Loucy (cell line): Measurements from ENCODE around the gene PHF19.

Source experiments
- H2AFZ ChIP-seq: fragments of 200-600 bp; sonication (generic); 2 replicates; pipeline ENCODE4 v1.6.0; 2016; ENCODE audit warnings: antibody characterized with exemption, mild to moderate bottlenecking, low read length, moderate library complexity
- H3F3A ChIP-seq: fragments of 200-600 bp; 2 replicates; pipeline ENCODE4 v1.6.0; 2016; ENCODE audit warnings: antibody characterized with exemption, low read depth, mild to moderate bottlenecking
- H3K27me3 ChIP-seq: fragments of 200-600 bp; sonication (generic); 2 replicates; pipeline ENCODE4 v1.6.1; 2014; ENCODE audit warnings: low read length, mild to moderate bottlenecking; ENCODE audit not compliant: insufficient read depth, poor library complexity, severe bottlenecking
- H3K36me3 ChIP-seq: fragments of 200-600 bp; sonication (generic); 2 replicates; pipeline ENCODE4 v1.6.1; 2016; ENCODE audit warnings: low read length; ENCODE audit not compliant: insufficient read depth
- H3K4me1 ChIP-seq: fragments of 200-600 bp; sonication (generic); 2 replicates; pipeline ENCODE4 v1.5.1; 2014; ENCODE audit warnings: low read length, mild to moderate bottlenecking; ENCODE audit not compliant: insufficient read depth, poor library complexity, severe bottlenecking
- H3K4me2 ChIP-seq: fragments of 200-600 bp; sonication (generic); 2 replicates; pipeline ENCODE4 v1.6.0; 2014; ENCODE audit warnings: antibody characterized with exemption, low read length, low read depth, mild to moderate bottlenecking; ENCODE audit not compliant: poor library complexity, severe bottlenecking
- H3K4me3 ChIP-seq: fragments of 200-600 bp; sonication (generic); 2 replicates; pipeline ENCODE4 v1.5.1; 2014; ENCODE audit warnings: low read length, mild to moderate bottlenecking, mixed read lengths; ENCODE audit not compliant: poor library complexity, severe bottlenecking
- H3K79me2 ChIP-seq: fragments of 200-600 bp; sonication (generic); 2 replicates; pipeline ENCODE4 v1.6.1; 2014; ENCODE audit warnings: low read length; ENCODE audit not compliant: insufficient read depth
- H3K9ac ChIP-seq: fragments of 200-600 bp; sonication (generic); 2 replicates; pipeline ENCODE4 v1.6.0; 2014; ENCODE audit warnings: mild to moderate bottlenecking, low read depth, low read length, moderate library complexity; ENCODE audit not compliant: poor library complexity, severe bottlenecking
- H3K9me2 ChIP-seq: fragments of 200-600 bp; sonication (generic); replicated peaks from 2 replicates; pipeline ENCODE4 v1.6.1; 2016; ENCODE audit warnings: low read depth, low read length, mixed read lengths
- H3K9me3 ChIP-seq: fragments of 200-600 bp; sonication (generic); 2 replicates; pipeline ENCODE4 v1.6.1; 2014; ENCODE audit warnings: mild to moderate bottlenecking, antibody characterized with exemption, low read length, low read depth; ENCODE audit not compliant: insufficient read depth
- H4K20me1 ChIP-seq: fragments of 200-600 bp; sonication (generic); 2 replicates; pipeline ENCODE4 v1.6.0; 2014; ENCODE audit warnings: antibody characterized with exemption, low read length, mild to moderate bottlenecking; ENCODE audit not compliant: insufficient read depth, poor library complexity, severe bottlenecking
- CTCF ChIP-seq: fragments of 200-600 bp; sonication (generic); conservative IDR thresholded peaks from 2 replicates; pipeline ENCODE4 v1.5.1; 2014; ENCODE audit warnings: mild to moderate bottlenecking, antibody characterized with exemption, low read length
- EZH2phosphoT487 ChIP-seq: fragments of 200-600 bp; IDR thresholded peaks from 2 replicates; pipeline ENCODE4 v1.6.1; 2018; ENCODE audit warnings: antibody characterized with exemption, mild to moderate bottlenecking, moderate library complexity, borderline replicate concordance

PHF19 gene

GRCh38 chr9:120875195-120875565, 1.8 kb downstream of the PHF19 start:
- H3K79me2 ChIP-seq = peaks cover 80% of the 10 kb centered on the region
- no peak overlapping the region for H2AFZ ChIP-seq
- no peaks in the 10 kb centered on the region for H3K9me2 ChIP-seq
- H3K27me3 ChIP-seq = no peaks in the 10 kb centered on the region
- H3F3A ChIP-seq = peaks cover 8% of the 10 kb centered on the region; the same call in 1 of the 2 replicates
- no peaks in the 10 kb centered on the region for H3K9me3 ChIP-seq
- H3K4me2 ChIP-seq = peak overlapping the region; percentile 97
- H3K4me1 ChIP-seq = peaks cover 73% of the 10 kb centered on the region
- peak overlapping the region; percentile 99 for H3K9ac ChIP-seq
- peak overlapping the region; percentile 80 for H3K4me3 ChIP-seq
- no peak for TF ChIP-seq EZH2phosphoT487
- peaks cover 40% of the 10 kb centered on the region for H3K36me3 ChIP-seq
- peaks cover 7% of the 10 kb centered on the region for H4K20me1 ChIP-seq

GRCh38 chr9:120874226-120875194, 2.5 kb downstream of the PHF19 start:
- Histone ChIP-seq H3K4me3 (peak overlapping the region; percentile 80), H4K20me1 (peaks cover 7% of the 10 kb centered on the region), H3K27me3 (no peaks in the 10 kb centered on the region), H3K9me3 (no peaks in the 10 kb centered on the region), H3F3A (peaks cover 8% of the 10 kb centered on the region; the same call in 1 of the 2 replicates), H3K4me2 (peak overlapping the region; percentile 97), H3K36me3 (peaks cover 46% of the 10 kb centered on the region), H3K79me2 (peaks cover 87% of the 10 kb centered on the region), H2AFZ (no peak overlapping the region), H3K4me1 (peaks cover 71% of the 10 kb centered on the region), H3K9me2 (no peaks in the 10 kb centered on the region), H3K9ac (peak overlapping the region; percentile 99)
- TF ChIP-seq CTCF (no peak), EZH2phosphoT487 (no peak)

GRCh38 chr9:120873512-120873911, 3.5 kb downstream of the PHF19 start:
- H4K20me1 ChIP-seq = peaks cover 7% of the 10 kb centered on the region
- no peaks in the 10 kb centered on the region for H3K9me3 ChIP-seq
- no peak overlapping the region for H2AFZ ChIP-seq
- peaks cover 53% of the 10 kb centered on the region for H3K36me3 ChIP-seq
- no peak for TF ChIP-seq EZH2phosphoT487
- no peak for TF ChIP-seq CTCF
- peak overlapping the region; percentile 99 for H3K9ac ChIP-seq
- H3K9me2 ChIP-seq = no peaks in the 10 kb centered on the region
- H3F3A ChIP-seq = peaks cover 8% of the 10 kb centered on the region; the same call in 1 of the 2 replicates
- H3K4me1 ChIP-seq = peaks cover 61% of the 10 kb centered on the region
- no peaks in the 10 kb centered on the region for H3K27me3 ChIP-seq
- peak overlapping the region; percentile 97 for H3K4me2 ChIP-seq
- H3K79me2 ChIP-seq = peaks cover 92% of the 10 kb centered on the region
- peak overlapping the region; percentile 80 for H3K4me3 ChIP-seq
